H1 (cell line): ENCODE data around the gene GNGT2. TPM values are rescaled to one million over a fixed set of nuclear protein-coding genes. Genes with fewer than 3 reads are reported as not detected.

ENCODE experiments used
- CTCF ChIA-PET: fragments of 300-600 bp; sonication (Branson Sonifier 250); formaldehyde crosslinking; loops from one replicate; lab custom pipeline; 2021; ENCODE audit not compliant: partially characterized antibody; lab: Charles Lee
- POLR2A ChIA-PET: fragments of 300-600 bp; sonication (Branson Sonifier 250); formaldehyde crosslinking; loops from one replicate; lab custom pipeline; 2021; ENCODE audit warnings: inconsistent platforms; ENCODE audit not compliant: partially characterized antibody; lab: Charles Lee
- DNase-seq, 2 experiments: peaks; one replicate each; pipeline versions ENCODE4 v3.0.0 to v3.0.0-alpha.2; 2010 to 2022; ENCODE audit warnings: low spot score in 2 of 2, low read depth in 1 of 2, mixed read lengths in 1 of 2
- FAIRE-seq: peaks from 2 replicates; lab custom pipeline; 2011; peaks lifted over from hg19 to GRCh38; lab: Jason Lieb, UNC
- H2AFZ ChIP-seq: 2 replicates; pipeline ENCODE4 v1.8.1; 2012; ENCODE audit warnings: low read length, inconsistent platforms
- H2AK5ac ChIP-seq: 2 replicates; pipeline ENCODE4 v1.6.1; 2013; ENCODE audit warnings: low read depth, low read length
- H2BK120ac ChIP-seq: replicated peaks from 2 replicates; pipeline ENCODE3; 2013; ENCODE audit warnings: low read depth, low read length, inconsistent platforms
- H2BK12ac ChIP-seq: 2 replicates; pipeline ENCODE4 v1.6.1; 2013; ENCODE audit warnings: low read depth, low read length
- H2BK15ac ChIP-seq: 2 replicates; pipeline ENCODE4 v1.6.1; 2013; ENCODE audit warnings: low read length
- H2BK20ac ChIP-seq: 2 replicates; pipeline ENCODE4 v1.6.1; 2013; ENCODE audit warnings: low read length
- H2BK5ac ChIP-seq: 2 replicates; pipeline ENCODE4 v1.6.1; 2013; ENCODE audit warnings: low read depth, low read length
- H3K14ac ChIP-seq: 2 replicates; pipeline ENCODE4 v1.6.1; 2013; ENCODE audit warnings: inconsistent platforms; ENCODE audit not compliant: insufficient read length
- H3K18ac ChIP-seq: 2 replicates; pipeline ENCODE4 v1.6.1; 2013; ENCODE audit warnings: low read length; ENCODE audit errors: extremely low read depth
- H3K23ac ChIP-seq: 2 replicates; pipeline ENCODE4 v1.6.1; 2013; ENCODE audit warnings: inconsistent platforms; ENCODE audit not compliant: insufficient read length
- H3K23me2 ChIP-seq: 2 replicates; pipeline ENCODE4 v1.6.1; 2013; ENCODE audit warnings: low read depth, low read length
- H3K27ac ChIP-seq: 2 replicates; pipeline ENCODE4 v1.6.1; 2011; ENCODE audit warnings: low read depth, low read length, inconsistent platforms
- H3K27me3 ChIP-seq, 4 experiments: replicated peaks in 1 of 4; 1 replicate in 1 of 4; 2 replicates in 3 of 4; pipeline versions ENCODE4 v1.6.1 to v1.8.1; 2011 to 2013; ENCODE audit warnings: low read length in 3 of 4, mild to moderate bottlenecking in 3 of 4, inconsistent platforms in 2 of 4, mixed read lengths in 2 of 4, moderate library complexity in 1 of 4; ENCODE audit not compliant: control insufficient read depth in 3 of 4, insufficient read depth in 3 of 4; ENCODE audit errors: extremely low read depth in 1 of 4
- H3K36me3 ChIP-seq, 4 experiments: 2 replicates each; pipeline versions ENCODE4 v1.6.1 to v1.8.1; 2011 to 2013; ENCODE audit warnings: mild to moderate bottlenecking in 4 of 4, low read length in 3 of 4, moderate library complexity in 2 of 4, control low read depth in 1 of 4, inconsistent platforms in 1 of 4; ENCODE audit not compliant: insufficient read depth in 4 of 4, control insufficient read depth in 2 of 4
- H3K4ac ChIP-seq: replicated peaks from 2 replicates; pipeline ENCODE3; 2013; ENCODE audit warnings: low read length, low read depth, mixed read lengths, inconsistent platforms; ENCODE audit not compliant: insufficient read length
- H3K4me1 ChIP-seq, 4 experiments: replicated peaks in 1 of 4; 1 replicate in 1 of 4; 2 replicates in 3 of 4; pipeline versions ENCODE4 v1.6.1 to v1.8.1; 2011 to 2013; ENCODE audit warnings: low read length in 3 of 4, inconsistent platforms in 2 of 4, mixed read lengths in 1 of 4; ENCODE audit not compliant: insufficient read depth in 4 of 4, control insufficient read depth in 3 of 4
- H3K4me2 ChIP-seq, 2 experiments: 2 replicates each; pipeline versions ENCODE4 v1.6.1 to v1.8.1; 2011 to 2013; ENCODE audit warnings: low read depth in 2 of 2, low read length in 2 of 2, control low read depth in 1 of 2, inconsistent platforms in 1 of 2, mild to moderate bottlenecking in 1 of 2; ENCODE audit not compliant: insufficient read depth in 1 of 2
- H3K4me3 ChIP-seq, 4 experiments: fragments of 200-600, 300-600 bp in 1 of 4; sonication (generic), shearing (Covaris generic), sonication (Bioruptor Twin) in 1 of 4; 2 replicates each; pipeline versions ENCODE4 v1.5.1 to v1.8.1; 2011 to 2016; ENCODE audit warnings: low read length in 4 of 4, low read depth in 3 of 4, control low read depth in 2 of 4, inconsistent platforms in 2 of 4, mild to moderate bottlenecking in 2 of 4, mixed read lengths in 1 of 4, moderate library complexity in 1 of 4; ENCODE audit not compliant: insufficient read depth in 2 of 4; ENCODE audit errors: extremely low read depth in 1 of 4
- H3K56ac ChIP-seq: replicated peaks from 2 replicates; pipeline ENCODE3; 2013; ENCODE audit warnings: low read depth, mild to moderate bottlenecking, mixed read lengths, low read length, inconsistent platforms; ENCODE audit not compliant: insufficient read length
- H3K79me1 ChIP-seq: 2 replicates; pipeline ENCODE4 v1.6.1; 2013; ENCODE audit warnings: low read depth, low read length, control low read depth
- H3K79me2 ChIP-seq, 2 experiments: 2 replicates each; pipeline versions ENCODE4 v1.6.1 to v1.8.1; 2012 to 2013; ENCODE audit warnings: low read length in 2 of 2, mild to moderate bottlenecking in 2 of 2, inconsistent platforms in 1 of 2; ENCODE audit not compliant: insufficient read depth in 2 of 2, control insufficient read depth in 1 of 2
- H3K9ac ChIP-seq, 4 experiments: replicated peaks in 1 of 4; 1 replicate in 1 of 4; 2 replicates in 3 of 4; pipeline versions ENCODE4 v1.6.1 to v1.8.1; 2011 to 2013; ENCODE audit warnings: low read depth in 3 of 4, low read length in 3 of 4, control low read depth in 2 of 4, mild to moderate bottlenecking in 2 of 4, moderate library complexity in 2 of 4, inconsistent platforms in 1 of 4; ENCODE audit errors: extremely low read depth in 1 of 4
- H3K9me3 ChIP-seq, 2 experiments: 2 replicates each; pipeline versions ENCODE4 v1.6.1 to v1.8.1; 2012 to 2013; ENCODE audit warnings: mild to moderate bottlenecking in 2 of 2, moderate library complexity in 2 of 2, control low read depth in 1 of 2, inconsistent platforms in 1 of 2, low read depth in 1 of 2, low read length in 1 of 2, mixed read lengths in 1 of 2; ENCODE audit not compliant: insufficient read depth in 2 of 2
- H4K20me1 ChIP-seq, 2 experiments: replicated peaks in 1 of 2; 2 replicates each; pipeline versions ENCODE3 to v1.8.1; 2011 to 2013; ENCODE audit warnings: inconsistent platforms in 2 of 2, low read length in 2 of 2, mild to moderate bottlenecking in 1 of 2; ENCODE audit not compliant: insufficient read depth in 2 of 2, control insufficient read depth in 1 of 2
- H4K5ac ChIP-seq: 2 replicates; pipeline ENCODE4 v1.6.1; 2013; ENCODE audit warnings: low read length, low read depth, mixed read lengths, inconsistent platforms; ENCODE audit not compliant: insufficient read length
- H4K8ac ChIP-seq: 2 replicates; pipeline ENCODE4 v1.8.0; 2013; ENCODE audit warnings: mild to moderate bottlenecking, moderate library complexity, low read length, inconsistent platforms; ENCODE audit not compliant: insufficient read depth; ENCODE audit errors: extremely low read depth
- H4K91ac ChIP-seq: replicated peaks from 2 replicates; pipeline ENCODE3; 2013; ENCODE audit warnings: low read length, mixed read lengths, inconsistent platforms; ENCODE audit not compliant: insufficient read length
- CBX8 ChIP-seq: fragments of 300-800, 300-1000 bp; sonication (generic); IDR thresholded peaks from 2 replicates; pipeline ENCODE4 v1.7.1; 2016; ENCODE audit warnings: low read depth, low read length, borderline replicate concordance
- E2F6 ChIP-seq: IDR thresholded peaks from 2 replicates; pipeline ENCODE4 v1.6.1; 2012; ENCODE audit warnings: inconsistent platforms
- EP300 ChIP-seq, 2 experiments: IDR thresholded peaks; 1 replicate in 1 of 2; 2 replicates in 1 of 2; pipeline ENCODE4 v1.6.1; 2011 to 2012; ENCODE audit warnings: low read depth in 2 of 2, low read length in 2 of 2, mild to moderate bottlenecking in 2 of 2, borderline replicate concordance in 1 of 2, inconsistent platforms in 1 of 2, moderate library complexity in 1 of 2
- HDAC2 ChIP-seq, 2 experiments: fragments of 300-600 bp in 1 of 2; sonication (generic) in 1 of 2; IDR thresholded peaks; 2 replicates each; pipeline ENCODE4 v1.6.1; 2011 to 2012; ENCODE audit warnings: low read depth in 2 of 2, low read length in 2 of 2, mild to moderate bottlenecking in 2 of 2, moderate library complexity in 2 of 2, borderline replicate concordance in 1 of 2, inconsistent platforms in 1 of 2
- KDM1A ChIP-seq: fragments of 200-600, 300-600 bp; sonication (generic); IDR thresholded peaks from 2 replicates; pipeline ENCODE4 v1.7.1; 2016; ENCODE audit warnings: mild to moderate bottlenecking, low read length, borderline replicate concordance
- MAFK ChIP-seq: IDR thresholded peaks from 2 replicates; pipeline ENCODE4 v1.6.1; 2012; ENCODE audit warnings: low read depth, mild to moderate bottlenecking, improper control_type of control experiment, low read length
- NANOG ChIP-seq: IDR thresholded peaks from 2 replicates; pipeline ENCODE4 v1.6.1; 2011; ENCODE audit warnings: low read length, low read depth, mild to moderate bottlenecking, inconsistent platforms; ENCODE audit not compliant: insufficient read depth, poor library complexity, severe bottlenecking
- PHF8 ChIP-seq: fragments of 200-600 bp; sonication (generic); conservative IDR thresholded peaks from 2 replicates; pipeline ENCODE4 v1.7.1; 2012; ENCODE audit warnings: low read depth, mild to moderate bottlenecking, inconsistent platforms, low read length, moderate library complexity
- POLR2A ChIP-seq, 2 experiments: IDR thresholded peaks; 1 replicate in 1 of 2; 2 replicates in 1 of 2; pipeline ENCODE4 v1.6.1; 2011; ENCODE audit warnings: low read depth in 2 of 2, low read length in 2 of 2, mild to moderate bottlenecking in 2 of 2; ENCODE audit errors: control extremely low read depth in 1 of 2
- RBBP5 ChIP-seq: IDR thresholded peaks from 2 replicates; pipeline ENCODE4 v1.7.1; 2012; ENCODE audit warnings: low read depth, mild to moderate bottlenecking, inconsistent platforms, low read length, moderate library complexity, borderline replicate concordance
- SP1 ChIP-seq: IDR thresholded peaks from 2 replicates; pipeline ENCODE4 v1.6.1; 2011; ENCODE audit warnings: low read depth, low read length
- TAF7 ChIP-seq: optimal IDR thresholded peaks from 2 replicates; pipeline ENCODE3; 2011; ENCODE audit warnings: low read depth, mild to moderate bottlenecking, inconsistent platforms, low read length, moderate library complexity, borderline replicate concordance
- TCF12 ChIP-seq: IDR thresholded peaks from 2 replicates; pipeline ENCODE4 v1.6.1; 2011; ENCODE audit warnings: low read depth, mild to moderate bottlenecking, low read length
- WGBS, 2 experiments: shearing (Covaris generic) in 1 of 2; methylation state at CpG; one replicate each; pipeline versions ENCODE4 v1.1.6 to v1.1.7; 2013 to 2015; ENCODE audit warnings: low lambda C conversion rate in 2 of 2, mixed read lengths in 2 of 2, inconsistent platforms in 1 of 2, low coverage in 1 of 2, missing lambda C conversion rate in 1 of 2; ENCODE audit not compliant: insufficient replicate concordance in 2 of 2, insufficient coverage in 1 of 2, insufficient read length in 1 of 2; ENCODE audit errors: extremely low coverage in 1 of 2, missing lambda C conversion rate in 1 of 2; 5-methylcytosine and 5-hydroxymethylcytosine counted together
- polyA plus RNA-seq, 7 experiments: library from polyadenylated mRNA; depleted of rRNA in 3 of 7; stranded (reverse) in 5 of 7; unstranded in 2 of 7; fragments of >200 nt in 5 of 7; fragments of 200-250 nt in 2 of 7; gene quantifications; 1 replicate in 5 of 7; 2 replicates in 1 of 7; 4 replicates in 1 of 7; pipeline versions ENCODE4 v1.2.1 to v1.2.3, GENCODE V29; 2011 to 2013; ENCODE audit warnings: missing spikeins in 2 of 7, mixed read lengths in 2 of 7
- total RNA-seq: library from RNA; stranded (reverse); fragmentation: NEBNext Ultra II Directional; extraction: Animal tissue kit (Norgen Biotek cat#: 25700); gene quantifications from 2 replicates; pipeline ENCODE4 v1.2.1, GENCODE V29; 2021

Gene GNGT2
- total and polyA plus RNA-seq, 2 of the 8 experiments (the other 6 are each of a cell fraction or from before 2014, with no cell fraction given), result 1.3 to 1.4 TPM

- Histone ChIP-seq H3K4ac (no peak overlapping the region), H3K79me2 (no peaks in the 10 kb centered on the region), H3K36me3 (no peaks in the 10 kb centered on the region), H2BK12ac (no peak overlapping the region), H2AK5ac (no peak overlapping the region), H3K79me1 (no peaks in the 10 kb centered on the region), H4K5ac (no peak overlapping the region), H4K20me1 (no peaks in the 10 kb centered on the region), H2AFZ (no peak overlapping the region), H3K18ac (no peak overlapping the region), H3K23ac (no peak overlapping the region), H2BK5ac (no peak overlapping the region), H2BK120ac (no peak overlapping the region), H3K27me3 (no peaks in the 10 kb centered on the region), H3K4me2 (no peak overlapping the region), H3K9me3 (no peaks in the 10 kb centered on the region), H3K56ac (no peak overlapping the region), H3K27ac (no peak overlapping the region), H4K8ac (no peak overlapping the region), H2BK20ac (no peak overlapping the region), H3K23me2 (no peaks in the 10 kb centered on the region), H3K4me1 (no peaks in the 10 kb centered on the region; a peak in 1 of 7 replicates), H3K14ac (no peak overlapping the region), H3K4me3 (no peak overlapping the region), H2BK15ac (no peak overlapping the region), H3K9ac (no peak overlapping the region), H4K91ac (no peak overlapping the region)
- WGBS, 2 experiments, result 84% methylated on average over 7 of the region's 7 CpGs; no CpG with 5 or more reads in 1 of the 2 experiments
- no peak for FAIRE-seq
- DNase-seq, result no peak
- ChIA-PET POLR2A (interaction anchor here (1.2 to 1.6 kb wide), 2 partner anchors 11 to 65 kb away, joined by 3 to 4 read pairs; no protein-coding TSS in a partner anchor), CTCF (interaction anchor here (0.9 to 1.7 kb wide), 3 partner anchors 9 to 46 kb away, joined by 3 to 5 read pairs (median 3); no protein-coding TSS in a partner anchor)
- TF ChIP-seq PHF8 (no peak), CBX8 (no peak), RBBP5 (no peak), KDM1A (no peak), MAFK (no peak), HDAC2 (IDR thresholded peaks at IDR 0.05; ENCODE audit: borderline replicate concordance in 1 of 2, low read depth in 2 of 2, low read length in 2 of 2) (no peak), TCF12 (no peak), SP1 (no peak), E2F6 (no peak), TAF7 (no peak), EP300 (IDR thresholded peaks at IDR 0.05; ENCODE audit: borderline replicate concordance in 1 of 2, low read depth in 2 of 2, low read length in 2 of 2) (no peak), POLR2A (IDR thresholded peaks at IDR 0.05; ENCODE audit: control extremely low read depth in 1 of 2, low read depth in 2 of 2, low read length in 2 of 2) (no peak), NANOG (no peak)
Measured at GRCh38 chr17:49247944-49248343, 37.6 kb upstream of the GNGT2 start.
